Neural cell (in vitro differentiated cells): Measurements from ENCODE around the gene FH. TPM values are rescaled to one million over a fixed set of nuclear protein-coding genes. Genes with fewer than 3 reads are reported as not detected.
A peak's percentile ranks its signal among the peaks of the same experiment; 100 is the strongest.

ENCODE experiments used
- H2AFZ ChIP-seq: fragments of 200-600, 300-800 bp; sonication (generic), shearing (Covaris generic); 2 replicates; pipeline ENCODE4 v1.6.0; 2014; ENCODE audit warnings: low read depth, mild to moderate bottlenecking, antibody characterized with exemption, low read length, moderate library complexity
- H3F3A ChIP-seq: fragments of 200-600 bp; shearing (Covaris generic); 2 replicates; pipeline ENCODE4 v1.6.1; 2016; ENCODE audit warnings: mild to moderate bottlenecking, moderate library complexity, mixed read lengths, antibody characterized with exemption, low read length; ENCODE audit not compliant: insufficient read depth, poor library complexity, severe bottlenecking
- H3K27ac ChIP-seq: fragments of 200-600, 300-800 bp; sonication (generic), shearing (Covaris generic); 2 replicates; pipeline ENCODE4 v1.5.1; 2014; ENCODE audit warnings: mild to moderate bottlenecking, low read length, moderate library complexity
- H3K27me3 ChIP-seq: fragments of 300-800, 200-600 bp; sonication (generic), shearing (Covaris generic); 2 replicates; pipeline ENCODE4 v1.6.0; 2014; ENCODE audit warnings: mild to moderate bottlenecking, low read depth, low read length, moderate library complexity; ENCODE audit not compliant: insufficient read depth
- H3K36me3 ChIP-seq: fragments of 300-800, 200-600 bp; sonication (generic), shearing (Covaris generic); 2 replicates; pipeline ENCODE4 v1.5.1; 2014; ENCODE audit warnings: mild to moderate bottlenecking, antibody characterized with exemption, low read length, moderate library complexity; ENCODE audit not compliant: insufficient read depth
- H3K4me2 ChIP-seq: fragments of 300-800, 200-600 bp; sonication (generic), shearing (Covaris generic); 2 replicates; pipeline ENCODE4 v1.6.0; 2014; ENCODE audit warnings: mild to moderate bottlenecking, low read length
- H3K4me3 ChIP-seq: fragments of 300-800, 200-600 bp; sonication (generic), shearing (Covaris generic); 2 replicates; pipeline ENCODE4 v1.5.1; 2014; ENCODE audit warnings: mild to moderate bottlenecking, low read length, moderate library complexity
- H3K79me2 ChIP-seq: fragments of 200-600 bp; shearing (Covaris generic); replicated peaks from 2 replicates; pipeline ENCODE4 v1.6.0; 2014; ENCODE audit warnings: mild to moderate bottlenecking, low read length, moderate library complexity; ENCODE audit not compliant: insufficient read depth
- H3K9ac ChIP-seq: fragments of 300-800, 200-600 bp; sonication (generic), shearing (Covaris generic); 2 replicates; pipeline ENCODE4 v1.6.1; 2016; ENCODE audit warnings: mild to moderate bottlenecking, low read length, mixed read lengths
- H3K9me2 ChIP-seq: fragments of 200-600 bp; shearing (Covaris generic); 2 replicates; pipeline ENCODE4 v1.6.1; 2016; ENCODE audit warnings: mild to moderate bottlenecking, low read length, mixed read lengths; ENCODE audit not compliant: insufficient read depth
- H3K9me3 ChIP-seq: fragments of 200-600, 300-800 bp; sonication (generic), shearing (Covaris generic); 2 replicates; pipeline ENCODE4 v1.6.1; 2016; ENCODE audit warnings: mild to moderate bottlenecking, mixed run types, low read length, moderate library complexity, mixed read lengths
- H4K20me1 ChIP-seq: fragments of 200-600 bp; shearing (Covaris generic); 2 replicates; pipeline ENCODE4 v1.6.1; 2016; ENCODE audit warnings: mild to moderate bottlenecking, mixed run types; ENCODE audit not compliant: insufficient read depth
- CTCF ChIP-seq: fragments of 450-650 bp; IDR thresholded peaks from 2 replicates; pipeline ENCODE4 v1.5.1; 2014; ENCODE audit warnings: antibody characterized with exemption, mild to moderate bottlenecking, moderate library complexity; ENCODE audit not compliant: poor library complexity, severe bottlenecking
- EP300 ChIP-seq: fragments of 450-650 bp; conservative IDR thresholded peaks from 2 replicates; pipeline ENCODE4 v1.6.1; 2014; ENCODE audit warnings: antibody characterized with exemption, mild to moderate bottlenecking, moderate library complexity; ENCODE audit not compliant: poor library complexity, severe bottlenecking
- EZH2 ChIP-seq: fragments of 200-600, 300-800 bp; shearing (Covaris generic), sonication (generic); IDR thresholded peaks from 2 replicates; pipeline ENCODE4 v1.6.1; 2014; ENCODE audit warnings: antibody characterized with exemption, low read length, borderline replicate concordance, mild to moderate bottlenecking; ENCODE audit not compliant: insufficient read depth, poor library complexity, severe bottlenecking
- MXI1 ChIP-seq: fragments of 450-650 bp; conservative IDR thresholded peaks from 2 replicates; pipeline ENCODE4 v1.6.1; 2014; ENCODE audit warnings: antibody characterized with exemption, mild to moderate bottlenecking; ENCODE audit not compliant: poor library complexity, severe bottlenecking
- POLR2AphosphoS5 ChIP-seq: IDR thresholded peaks from 2 replicates; pipeline ENCODE4 v1.6.1; 2012
- RAD21 ChIP-seq: fragments of 450-650 bp; conservative IDR thresholded peaks from 2 replicates; pipeline ENCODE4 v1.6.1; 2014; ENCODE audit warnings: antibody characterized with exemption, mild to moderate bottlenecking, moderate library complexity
- REST ChIP-seq: IDR thresholded peaks from 2 replicates; pipeline ENCODE4 v1.6.1; 2012; ENCODE audit warnings: borderline replicate concordance
- SMC3 ChIP-seq: fragments of 450-650 bp; conservative IDR thresholded peaks from 2 replicates; pipeline ENCODE4 v1.6.1; 2014; ENCODE audit warnings: antibody characterized with exemption, mild to moderate bottlenecking, moderate library complexity; ENCODE audit not compliant: poor library complexity
- TAF1 ChIP-seq: IDR thresholded peaks from 2 replicates; pipeline ENCODE4 v1.6.1; 2012; ENCODE audit warnings: low read depth
- polyA plus RNA-seq: library from polyadenylated mRNA; depleted of rRNA; stranded (reverse); fragments of >200 nt; gene quantifications from 2 replicates; pipeline ENCODE4 v1.2.3, GENCODE V29; 2014

FH gene
- polyA plus RNA-seq, 1 donor from 2014 or later: 114 TPM

DNA sequence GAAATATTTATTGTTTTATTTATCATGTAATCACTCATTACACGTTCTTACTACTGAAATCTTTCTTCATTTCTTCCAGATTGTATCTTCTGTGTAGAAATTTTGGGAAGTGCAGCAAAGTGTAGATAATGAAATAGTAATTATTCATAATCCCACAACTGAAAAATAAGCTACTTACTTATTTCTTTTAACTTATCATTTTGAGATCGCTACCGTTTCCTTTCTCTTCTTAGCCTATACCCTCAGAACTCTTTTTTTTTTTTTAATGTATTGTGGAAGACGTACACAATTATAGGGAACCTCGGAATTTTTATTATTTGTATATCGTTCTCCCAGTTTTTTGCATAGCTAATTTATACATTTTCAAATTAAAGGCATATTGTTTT lies 518 bp upstream of the FH start:
- Histone ChIP-seq H3K36me3 (no peaks in the 10 kb centered on the region), H3F3A (no peaks in the 10 kb centered on the region), H3K27ac (peak overlapping the region; percentile 61), H4K20me1 (no peaks in the 10 kb centered on the region), H2AFZ (peak overlapping the region; percentile 57), H3K4me2 (peak overlapping the region; percentile 31), H3K27me3 (no peaks in the 10 kb centered on the region), H3K9ac (peak overlapping the region; percentile 46), H3K9me2 (no peaks in the 10 kb centered on the region), H3K4me3 (peak overlapping the region; percentile 88), H3K9me3 (no peaks in the 10 kb centered on the region), H3K79me2 (peaks cover 25% of the 10 kb centered on the region)
- TF ChIP-seq EZH2 (no peak), TAF1 (no peak)

DNA sequence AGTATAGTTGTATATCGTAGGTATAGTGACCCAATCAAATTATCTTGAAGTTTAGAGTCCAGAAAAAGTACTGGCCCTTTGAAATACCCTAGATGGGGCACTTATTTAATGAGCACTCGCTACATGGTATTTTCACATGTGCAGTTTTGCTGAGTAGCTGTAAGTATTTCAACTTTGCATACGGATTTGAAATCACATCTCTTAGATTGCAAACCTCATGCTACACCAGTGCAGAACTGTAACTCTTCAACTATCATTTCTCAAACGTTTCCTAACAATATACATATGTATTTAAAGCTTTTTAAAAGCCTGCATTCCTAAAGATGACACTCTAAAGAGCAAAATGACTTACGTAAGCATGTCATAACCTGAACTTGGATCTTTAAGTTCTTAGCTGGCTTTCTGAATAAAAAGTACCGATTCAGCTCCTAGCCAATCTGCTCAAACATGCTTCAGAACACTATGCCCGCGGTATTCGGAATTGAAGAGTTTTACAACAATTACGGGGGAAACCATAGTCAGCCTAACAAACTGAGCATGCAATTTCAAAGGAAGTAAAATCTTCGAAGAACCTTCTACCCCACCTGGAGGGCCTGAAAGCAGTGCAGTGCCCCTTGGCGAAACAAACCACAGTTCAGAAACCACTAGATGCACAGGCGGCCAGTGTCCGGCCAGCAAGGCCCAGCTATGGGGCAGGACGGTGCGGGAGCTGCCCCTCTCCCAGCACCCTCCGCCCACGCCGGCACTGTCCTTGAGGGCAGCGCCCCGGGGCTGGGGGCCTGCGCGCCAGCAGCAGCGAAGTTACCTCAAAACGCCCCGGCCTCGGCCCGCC lies 863 bp downstream of the FH start:
- H3K9ac ChIP-seq: peak overlapping the region; percentile 82
- peak overlapping the region; percentile 17 for H2AFZ ChIP-seq
- H3K9me3 ChIP-seq: no peaks in the 10 kb centered on the region
- peak overlapping the region; percentile 88 for H3K4me3 ChIP-seq
- TF ChIP-seq RAD21 (no peak), CTCF (peak; percentile 7)
- H3K27ac ChIP-seq: peak overlapping the region; percentile 71
- H3K27me3 ChIP-seq: no peaks in the 10 kb centered on the region
- H3K36me3 ChIP-seq: no peaks in the 10 kb centered on the region
- peaks cover 29% of the 10 kb centered on the region for H3K79me2 ChIP-seq
- no peaks in the 10 kb centered on the region for H4K20me1 ChIP-seq
- peak overlapping the region; percentile 82 for H3K4me2 ChIP-seq
- H3F3A ChIP-seq: no peaks in the 10 kb centered on the region
- no peaks in the 10 kb centered on the region for H3K9me2 ChIP-seq

DNA sequence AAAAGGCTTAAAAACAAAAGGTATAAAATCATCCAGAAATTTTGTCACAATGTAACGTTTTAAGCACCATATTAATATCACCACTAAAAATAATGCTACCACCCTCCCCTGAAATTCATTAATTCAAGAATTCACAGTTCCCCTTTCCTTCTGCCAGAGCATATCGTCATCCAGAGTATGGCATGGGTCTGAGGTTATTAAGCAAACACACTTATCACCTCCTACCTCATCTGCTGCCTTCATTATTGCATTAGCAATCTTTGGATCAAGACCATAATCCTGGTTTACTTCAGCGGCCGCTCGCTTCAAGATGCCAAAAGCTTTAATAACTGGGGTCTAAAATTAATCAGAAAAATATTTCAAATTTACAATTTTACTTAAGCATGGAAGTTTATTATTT lies 6.2 kb downstream of the FH start:
- no peaks in the 10 kb centered on the region for H4K20me1 ChIP-seq
- H3K4me3 ChIP-seq: no peak overlapping the region
- no peak overlapping the region for H3K4me2 ChIP-seq
- no peak overlapping the region for H3K27ac ChIP-seq
- H3K9me2 ChIP-seq: no peaks in the 10 kb centered on the region
- H3K27me3 ChIP-seq: no peaks in the 10 kb centered on the region
- no peak overlapping the region for H2AFZ ChIP-seq
- no peaks in the 10 kb centered on the region for H3K36me3 ChIP-seq
- H3K79me2 ChIP-seq: peaks cover 29% of the 10 kb centered on the region
- no peaks in the 10 kb centered on the region for H3F3A ChIP-seq
- TF ChIP-seq CTCF: no peak
- TF ChIP-seq SMC3: no peak
- TF ChIP-seq POLR2AphosphoS5: no peak
- no peak for TF ChIP-seq EZH2
- TF ChIP-seq REST: no peak
- TF ChIP-seq RAD21: no peak
- TF ChIP-seq EP300: no peak
- no peak for TF ChIP-seq MXI1
- TF ChIP-seq TAF1: no peak
- no peaks in the 10 kb centered on the region for H3K9me3 ChIP-seq
- no peak overlapping the region for H3K9ac ChIP-seq
